Inferior parietal cortex (tissue), 1 donor: ENCODE data around the gene SLC7A7.
"Not testable (repeated sequence)": the region's sequence is repeated elsewhere in the genome, so short reads cannot be mapped to it uniquely, and the experiment has no call there.

Experiments
- DNase-seq: peaks from one replicate; pipeline ENCODE4 v3.0.0-alpha.2; 2016; ENCODE audit errors: extremely low spot score

The SLC7A7 gene

GRCh38 chr14:22757972-22758650, 57.1 kb downstream of the SLC7A7 start:
- DNase-seq: not testable (repeated sequence)

GRCh38 chr14:22753586-22753985, 61.6 kb downstream of the SLC7A7 start:
- DNase-seq: no peak

GRCh38 chr14:22752422-22752821, 62.8 kb downstream of the SLC7A7 start:
- DNase-seq: no peak

DNA sequence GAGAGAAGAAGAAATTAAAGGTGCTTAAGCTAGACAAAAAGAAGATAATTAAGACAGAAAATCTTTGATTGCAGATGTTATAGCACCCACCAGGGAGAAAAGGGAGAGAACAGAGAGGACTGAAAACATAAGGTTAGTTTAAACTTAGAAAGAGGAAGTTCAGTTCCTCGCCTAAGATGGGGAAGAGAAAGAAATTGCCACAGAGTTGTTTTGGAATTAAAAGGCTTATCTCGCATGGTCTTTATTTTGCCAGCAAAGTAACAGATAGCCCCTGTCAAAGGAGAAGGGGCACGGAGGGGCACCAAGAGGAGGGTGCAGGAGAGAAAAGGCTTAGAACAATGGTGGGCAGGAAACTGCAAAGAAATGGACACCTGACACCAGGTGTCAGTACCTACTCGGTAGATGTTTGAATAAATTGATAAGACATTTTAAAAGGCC, 66.6 kb downstream of the SLC7A7 start:
- no peak for DNase-seq

GRCh38 chr14:22748206-22748605, 67.0 kb downstream of the SLC7A7 start:
- no peak for DNase-seq

- DNase-seq: no peak
These were observed 67.5 kb downstream of the SLC7A7 start for GRCh38 chr14:22747769-22748168.

- no peak for DNase-seq
These were observed 75.2 kb downstream of the SLC7A7 start for GRCh38 chr14:22740020-22740419.

DNA sequence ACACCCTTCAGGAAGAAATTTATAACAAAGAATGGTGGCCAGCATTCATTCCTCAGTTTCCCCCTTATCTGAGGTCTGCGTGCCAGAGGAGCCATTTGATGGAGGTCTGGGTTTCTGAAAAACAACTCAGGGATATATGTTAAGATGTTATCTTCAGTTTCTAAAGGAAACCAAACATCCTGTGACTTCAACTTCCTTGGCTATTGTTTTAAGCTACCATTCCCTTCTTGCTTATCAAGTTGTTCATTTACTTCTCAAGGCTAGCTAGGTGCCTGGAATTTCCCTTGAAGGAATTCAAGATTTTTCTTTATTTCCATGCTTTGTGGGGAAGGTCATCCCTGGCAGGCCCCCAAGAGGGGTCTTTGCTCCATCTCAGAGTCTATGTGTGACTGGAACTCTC, 75.8 kb downstream of the SLC7A7 start:
- no peak for DNase-seq

GRCh38 chr14:22737052-22737451, 78.2 kb downstream of the SLC7A7 start:
- DNase-seq: no peak

DNA sequence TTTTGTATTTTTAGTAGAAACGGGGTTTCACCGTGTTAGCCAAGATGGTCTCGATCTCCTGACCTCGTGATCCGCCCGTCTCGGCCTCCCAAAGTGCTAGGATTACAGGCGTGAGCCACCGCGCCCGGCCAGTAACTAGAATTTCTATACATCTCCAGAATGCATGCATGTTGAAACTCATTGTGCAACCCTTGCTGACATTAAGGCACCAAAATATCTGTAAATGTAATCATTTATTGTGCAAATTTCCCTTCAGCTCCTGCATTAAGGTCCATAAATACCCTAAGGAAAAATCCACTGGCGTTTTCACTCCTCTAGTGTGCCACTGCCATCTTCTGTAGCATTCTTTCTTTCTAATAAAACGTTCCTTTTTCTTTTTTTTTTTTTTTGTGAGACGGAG, 78.9 kb downstream of the SLC7A7 start:
- DNase-seq: not testable (repeated sequence)

- no peak for DNase-seq
These were observed 80.1 kb downstream of the SLC7A7 start for GRCh38 chr14:22735096-22735495.

DNA sequence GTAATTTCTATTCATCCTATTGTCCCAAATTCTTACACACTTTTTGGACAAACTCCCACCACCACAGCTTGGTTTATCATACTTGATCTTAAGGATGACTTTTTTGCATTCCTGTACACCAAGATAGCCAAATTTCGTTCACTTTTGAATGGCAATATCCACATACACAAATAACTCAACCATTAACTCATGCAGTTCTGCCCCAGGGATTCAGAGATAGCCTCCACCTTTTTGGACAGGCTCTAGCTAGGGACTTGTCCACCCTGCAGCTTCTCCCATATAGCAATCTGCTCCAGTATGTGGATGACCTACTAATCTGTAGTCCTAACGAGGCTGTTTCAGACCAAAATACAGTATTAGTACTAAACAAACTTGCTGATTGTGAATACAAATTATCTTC, 81.4 kb downstream of the SLC7A7 start:
- no peak for DNase-seq

DNA sequence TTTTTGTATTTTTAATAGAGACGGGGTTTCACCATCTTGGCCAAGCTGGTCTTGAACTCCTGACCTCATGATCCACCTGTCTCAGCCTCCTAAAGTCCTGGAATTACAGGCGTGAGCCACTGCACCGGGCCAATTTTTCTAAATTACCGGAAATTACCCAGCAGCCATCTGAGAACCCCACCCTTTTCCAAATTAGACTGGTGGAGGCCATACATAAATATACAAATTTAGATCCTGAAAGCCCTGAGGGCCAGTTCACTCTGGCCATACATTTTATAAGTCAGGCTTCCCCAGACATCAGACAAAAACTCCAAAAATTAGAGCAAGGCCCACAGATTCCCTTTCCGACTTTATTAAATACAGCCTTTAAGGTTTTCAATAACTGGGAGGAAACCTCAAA, 83.2 kb downstream of the SLC7A7 start:
- not testable (repeated sequence) for DNase-seq

DNA sequence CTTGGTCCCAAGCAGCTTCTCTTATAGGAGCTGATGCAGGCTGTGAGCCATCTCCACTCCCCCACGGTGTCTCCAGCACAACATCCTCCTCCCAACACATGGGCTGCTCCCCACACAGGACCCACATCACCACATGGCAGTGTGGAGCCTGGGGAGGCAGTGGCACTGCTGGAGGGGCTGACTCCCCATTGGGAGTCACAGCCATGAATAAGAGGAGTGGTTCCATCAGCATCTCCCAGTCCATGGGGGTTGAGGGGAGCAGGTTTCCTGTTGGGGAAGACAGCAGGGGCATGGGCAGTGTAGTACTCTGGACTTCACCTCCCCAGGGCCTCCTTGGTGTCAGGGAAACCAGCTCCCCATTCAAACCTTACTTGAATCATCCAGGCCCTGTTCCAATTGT, 89.2 kb downstream of the SLC7A7 start:
- DNase-seq: no peak

GRCh38 chr14:22725374-22725773, 89.9 kb downstream of the SLC7A7 start:
- not testable (repeated sequence) for DNase-seq

GRCh38 chr14:22724847-22725246, 90.4 kb downstream of the SLC7A7 start:
- DNase-seq: not testable (repeated sequence)

DNA sequence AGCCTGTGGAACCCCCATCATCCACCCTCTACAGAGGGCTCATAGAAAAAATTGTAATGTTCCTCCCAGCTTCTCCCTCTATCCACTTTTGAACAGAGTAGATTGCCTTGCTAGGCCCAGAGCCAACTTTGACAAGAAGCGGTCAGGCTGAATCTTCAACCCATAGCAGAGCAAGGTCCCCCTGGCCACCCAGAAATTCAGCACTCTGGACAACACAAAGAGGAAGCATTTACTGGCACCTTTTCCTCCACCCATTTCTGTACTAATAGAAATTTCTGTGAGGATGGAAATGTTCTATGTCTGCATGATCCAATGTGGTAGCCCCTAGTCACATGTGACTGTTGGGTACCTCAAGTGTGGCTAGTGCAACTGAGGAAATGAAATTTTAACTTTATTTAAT, 91.4 kb downstream of the SLC7A7 start:
- DNase-seq: no peak
